PFSK-1 (cell line): ENCODE measurements around the gene RIN2.

Experiments
- FOXP2 ChIP-seq: optimal IDR thresholded peaks from 2 replicates; pipeline ENCODE3; 2011; ENCODE audit warnings: borderline replicate concordance, control low read depth, inconsistent platforms; ENCODE audit not compliant: insufficient read depth; ENCODE audit errors: extremely low read length, extremely low read depth
- POLR2AphosphoS5 ChIP-seq: IDR thresholded peaks from 2 replicates; pipeline ENCODE4 v1.6.1; 2012; ENCODE audit warnings: low read depth, mild to moderate bottlenecking, control low read depth, low read length, moderate library complexity
- SIN3A ChIP-seq: IDR thresholded peaks from 2 replicates; pipeline ENCODE4 v1.6.1; 2012; ENCODE audit warnings: mild to moderate bottlenecking, low read length, moderate library complexity, borderline replicate concordance; ENCODE audit not compliant: insufficient read depth
- TAF1 ChIP-seq: IDR thresholded peaks from 2 replicates; pipeline ENCODE4 v1.6.1; 2012; ENCODE audit warnings: low read length, control low read depth, borderline replicate concordance; ENCODE audit not compliant: insufficient read depth
- TF ChIP-seq, protein P1 (sequence below), 2 experiments: IDR thresholded peaks; 2 replicates each; pipeline versions ENCODE4 v1.6.1 to v1.8.0; 2011 to 2012; ENCODE audit warnings: low read depth in 2 of 2, low read length in 2 of 2, control low read depth in 1 of 2, inconsistent platforms in 1 of 2, mild to moderate bottlenecking in 1 of 2, moderate library complexity in 1 of 2; ENCODE audit not compliant: insufficient read depth in 1 of 2

Gene RIN2

DNA sequence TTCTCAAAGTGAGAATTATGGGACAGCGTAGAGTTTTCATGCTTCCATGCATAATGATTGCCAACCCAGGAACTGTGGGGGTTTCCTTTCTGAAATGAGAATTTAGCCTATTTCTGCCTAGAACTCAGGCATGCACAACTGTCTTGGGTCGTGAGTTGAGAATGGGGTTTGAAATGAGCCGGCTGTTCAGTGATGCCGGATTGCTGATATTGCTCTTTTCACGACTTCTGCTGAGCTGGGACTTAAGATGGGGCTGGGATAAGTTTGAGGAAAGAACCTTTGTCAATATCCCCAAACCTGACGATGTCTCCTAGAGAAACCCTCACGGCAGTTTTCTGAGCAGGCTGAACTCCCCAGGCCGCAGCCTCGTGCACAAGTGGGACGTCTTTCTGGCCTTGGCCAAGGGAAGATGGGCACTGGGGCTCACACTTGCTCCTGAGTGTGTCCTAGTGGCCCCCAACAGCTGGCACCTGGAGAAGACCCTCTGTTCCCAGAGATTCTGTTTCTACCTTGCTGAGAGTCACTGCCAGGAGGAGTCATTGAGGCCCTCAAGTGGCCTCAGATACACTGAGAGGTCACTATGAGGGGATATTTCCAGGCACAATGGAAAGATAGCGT is 34.1 kb upstream of the RIN2 start:
- no peak for TF ChIP-seq POLR2AphosphoS5
- TF ChIP-seq, protein P1, sequence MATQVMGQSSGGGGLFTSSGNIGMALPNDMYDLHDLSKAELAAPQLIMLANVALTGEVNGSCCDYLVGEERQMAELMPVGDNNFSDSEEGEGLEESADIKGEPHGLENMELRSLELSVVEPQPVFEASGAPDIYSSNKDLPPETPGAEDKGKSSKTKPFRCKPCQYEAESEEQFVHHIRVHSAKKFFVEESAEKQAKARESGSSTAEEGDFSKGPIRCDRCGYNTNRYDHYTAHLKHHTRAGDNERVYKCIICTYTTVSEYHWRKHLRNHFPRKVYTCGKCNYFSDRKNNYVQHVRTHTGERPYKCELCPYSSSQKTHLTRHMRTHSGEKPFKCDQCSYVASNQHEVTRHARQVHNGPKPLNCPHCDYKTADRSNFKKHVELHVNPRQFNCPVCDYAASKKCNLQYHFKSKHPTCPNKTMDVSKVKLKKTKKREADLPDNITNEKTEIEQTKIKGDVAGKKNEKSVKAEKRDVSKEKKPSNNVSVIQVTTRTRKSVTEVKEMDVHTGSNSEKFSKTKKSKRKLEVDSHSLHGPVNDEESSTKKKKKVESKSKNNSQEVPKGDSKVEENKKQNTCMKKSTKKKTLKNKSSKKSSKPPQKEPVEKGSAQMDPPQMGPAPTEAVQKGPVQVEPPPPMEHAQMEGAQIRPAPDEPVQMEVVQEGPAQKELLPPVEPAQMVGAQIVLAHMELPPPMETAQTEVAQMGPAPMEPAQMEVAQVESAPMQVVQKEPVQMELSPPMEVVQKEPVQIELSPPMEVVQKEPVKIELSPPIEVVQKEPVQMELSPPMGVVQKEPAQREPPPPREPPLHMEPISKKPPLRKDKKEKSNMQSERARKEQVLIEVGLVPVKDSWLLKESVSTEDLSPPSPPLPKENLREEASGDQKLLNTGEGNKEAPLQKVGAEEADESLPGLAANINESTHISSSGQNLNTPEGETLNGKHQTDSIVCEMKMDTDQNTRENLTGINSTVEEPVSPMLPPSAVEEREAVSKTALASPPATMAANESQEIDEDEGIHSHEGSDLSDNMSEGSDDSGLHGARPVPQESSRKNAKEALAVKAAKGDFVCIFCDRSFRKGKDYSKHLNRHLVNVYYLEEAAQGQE (IDR thresholded peaks at IDR 0.05; ENCODE audit: insufficient read depth in 1 of 2, low read depth in 2 of 2, low read length in 2 of 2) = no peak
- TF ChIP-seq TAF1 = no peak

DNA sequence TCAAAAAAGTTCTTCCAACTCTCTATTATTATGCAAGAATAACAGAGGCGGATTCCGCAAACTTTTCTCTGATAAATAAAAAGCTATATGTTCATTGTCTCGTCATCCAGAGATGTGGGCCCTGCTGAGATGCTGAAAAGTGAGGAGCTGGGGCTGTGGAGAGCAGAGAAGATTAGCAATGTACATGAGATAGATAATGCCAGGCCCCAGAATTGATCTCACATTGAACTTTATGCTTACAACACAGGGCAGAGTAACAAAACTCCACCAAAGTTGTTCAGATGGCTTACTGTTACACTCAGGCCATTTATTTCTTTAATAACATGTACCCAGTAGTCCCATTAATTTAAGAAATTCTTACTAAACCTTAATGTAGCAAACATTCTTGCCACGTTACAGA is 32.7 kb upstream of the RIN2 start:
- TF ChIP-seq TAF1 = no peak

DNA sequence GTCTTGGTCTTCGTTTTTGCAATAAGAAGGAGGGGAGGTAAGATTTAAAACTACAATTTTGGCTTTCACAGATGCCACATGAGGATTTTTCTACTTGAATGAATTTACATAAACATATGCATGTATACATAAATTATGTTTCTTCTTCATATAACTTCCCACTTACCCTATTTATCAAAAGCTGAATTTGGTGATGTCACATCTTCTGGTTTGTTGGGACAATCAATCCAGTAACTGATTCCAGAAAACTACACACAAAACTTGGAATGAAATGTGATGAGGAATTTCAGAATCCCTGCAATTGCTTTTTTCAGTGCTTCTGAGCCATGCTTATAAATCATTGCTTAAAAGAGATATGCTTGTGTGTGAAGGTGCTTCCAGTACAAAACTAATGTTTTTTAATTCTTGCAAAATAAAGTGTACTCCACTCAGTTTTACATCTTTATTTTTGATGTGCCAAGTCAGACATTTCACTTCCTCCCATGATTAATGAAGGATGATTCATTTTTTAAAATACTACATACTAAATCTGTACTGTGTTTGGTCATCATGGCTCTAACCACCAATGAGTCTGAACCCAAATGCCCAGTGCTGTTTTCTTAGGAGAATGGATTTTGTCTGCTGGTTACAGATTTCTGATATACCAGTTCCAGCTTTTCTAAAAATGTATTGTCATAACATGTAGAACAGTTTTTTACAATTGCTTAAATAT is 32.1 kb upstream of the RIN2 start:
- no peak for TF ChIP-seq TAF1
- TF ChIP-seq SIN3A = no peak
- TF ChIP-seq, protein P1 (IDR thresholded peaks at IDR 0.05; ENCODE audit: insufficient read depth in 1 of 2, low read depth in 2 of 2, low read length in 2 of 2) = no peak
- TF ChIP-seq POLR2AphosphoS5 = no peak
- no peak for TF ChIP-seq FOXP2

DNA sequence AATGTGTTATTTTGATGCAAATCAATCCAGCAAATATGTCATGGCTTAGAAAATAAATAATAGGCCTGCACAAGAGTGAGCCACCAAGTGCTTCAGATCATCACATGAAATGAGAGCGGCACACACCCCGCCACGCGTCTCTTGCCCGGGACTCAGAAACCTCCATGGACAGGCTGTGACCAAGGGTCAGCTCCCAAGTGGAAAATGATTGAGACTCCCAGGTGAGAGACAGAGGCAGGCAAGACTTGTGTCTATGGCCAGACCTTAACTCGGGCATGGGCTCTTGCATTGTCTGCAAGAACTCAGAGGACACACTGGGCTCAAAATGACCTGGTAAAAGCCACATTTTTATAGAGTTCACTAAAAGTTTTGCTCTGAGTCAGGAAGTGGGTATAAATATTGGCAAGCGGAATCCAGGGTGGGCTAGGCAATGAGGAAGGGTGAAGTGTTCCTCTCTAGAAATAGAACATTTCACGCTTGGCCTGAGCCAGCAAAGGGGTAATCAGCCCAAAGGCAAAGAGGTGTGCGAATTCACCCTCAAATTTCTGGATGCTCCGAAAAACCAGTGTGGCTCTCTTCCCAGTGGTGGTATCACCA is 30.7 kb upstream of the RIN2 start:
- TF ChIP-seq SIN3A (no peak), TAF1 (no peak)
- TF ChIP-seq, protein P1 (IDR thresholded peaks at IDR 0.05; ENCODE audit: insufficient read depth in 1 of 2, low read depth in 2 of 2, low read length in 2 of 2) = no peak

DNA sequence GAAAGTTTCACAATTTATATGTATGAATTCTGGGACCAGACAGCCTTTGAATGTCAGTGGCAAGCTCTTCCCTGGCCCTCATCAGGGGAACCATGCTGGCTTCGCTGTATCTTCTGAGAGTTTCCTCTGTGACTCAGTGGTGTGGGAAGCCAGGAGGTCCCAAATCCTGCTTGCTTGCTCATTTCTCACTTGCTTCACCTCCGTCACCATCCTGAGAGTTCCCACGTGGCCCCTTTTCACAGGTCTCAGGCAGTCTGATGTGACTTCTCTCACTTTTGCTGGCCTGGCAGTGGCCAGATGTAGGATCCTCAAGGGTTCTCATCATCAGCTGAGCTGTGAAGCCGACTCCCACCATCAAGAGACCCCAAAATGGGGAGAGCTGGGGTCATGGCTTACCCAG is 28.4 kb upstream of the RIN2 start:
- no peak for TF ChIP-seq POLR2AphosphoS5
- no peak for TF ChIP-seq SIN3A
- TF ChIP-seq, protein P1 (IDR thresholded peaks at IDR 0.05; ENCODE audit: insufficient read depth in 1 of 2, low read depth in 2 of 2, low read length in 2 of 2) = no peak
- no peak for TF ChIP-seq TAF1
- TF ChIP-seq FOXP2 = no peak
